ENCODE measurements around the gene ZSCAN10.
"Not testable (repeated sequence)": the region's sequence is repeated elsewhere in the genome, so short reads cannot be mapped to it uniquely, and the experiment has no call there.

Gene ZSCAN10
- 0 reads per million in 3 experiments for total RNA-seq

GRCh38 chr16:3098459-3099394 is at the start of gene ZSCAN10:
Gene ZSCAN10, minus strand, starts transcription at chr16:3099294. Its CDS starts 6,357 bp downstream, at chr16:3092937.
- no peak for DNase-seq

- DNase-seq: no peak
Observed at GRCh38 chr16:3148256-3149192, 49.4 kb upstream of the ZSCAN10 start.

GRCh38 chr16:3147757-3148104 is 48.6 kb upstream of the ZSCAN10 start:
- DNase-seq: no peak

GRCh38 chr16:3147046-3147756 is 48.1 kb upstream of the ZSCAN10 start:
- no peak for DNase-seq

GRCh38 chr16:3145660-3146059 is 46.6 kb upstream of the ZSCAN10 start:
- DNase-seq: no peak

GRCh38 chr16:3145151-3145550 is 46.1 kb upstream of the ZSCAN10 start:
- no peak for DNase-seq

- DNase-seq: no peak
Observed at GRCh38 chr16:3144321-3144983, 45.4 kb upstream of the ZSCAN10 start.

GRCh38 chr16:3143598-3144320 is 44.7 kb upstream of the ZSCAN10 start:
- no peak for DNase-seq

GRCh38 chr16:3143189-3143588 is 44.1 kb upstream of the ZSCAN10 start:
- DNase-seq: no peak

- no peak for DNase-seq
Observed at GRCh38 chr16:3142770-3143169, 43.7 kb upstream of the ZSCAN10 start.

- DNase-seq: no peak
Observed at GRCh38 chr16:3142327-3142726, 43.2 kb upstream of the ZSCAN10 start.

- no peak for DNase-seq
Observed at GRCh38 chr16:3141781-3142311, 42.8 kb upstream of the ZSCAN10 start.

- DNase-seq: no peak
Observed at GRCh38 chr16:3140603-3141427, 41.7 kb upstream of the ZSCAN10 start.

- DNase-seq: not testable (repeated sequence)
Observed at GRCh38 chr16:3139561-3139960, 40.5 kb upstream of the ZSCAN10 start.

GRCh38 chr16:3138823-3139426 is 39.8 kb upstream of the ZSCAN10 start:
- no peak for DNase-seq

GRCh38 chr16:3138342-3138741 is 39.2 kb upstream of the ZSCAN10 start:
- no peak for DNase-seq

GRCh38 chr16:3137267-3137666 is 38.2 kb upstream of the ZSCAN10 start:
- DNase-seq: no peak

GRCh38 chr16:3135126-3135715 is 36.1 kb upstream of the ZSCAN10 start:
- DNase-seq: peak; percentile 28

- DNase-seq: peak; percentile 96
Observed at GRCh38 chr16:3134338-3135125, 35.4 kb upstream of the ZSCAN10 start, which contains the start of gene ZNF213. Gene ZNF213, plus strand, starts transcription at chr16:3135029. Its CDS starts 2,252 bp downstream, at chr16:3137281.

Data from central memory CD4-positive, alpha-beta T cell (primary cell).